H1 (cell line): ENCODE data around the gene ALPP. TPM values are rescaled to one million over a fixed set of nuclear protein-coding genes. Genes with fewer than 3 reads are reported as not detected.

Source experiments
- CTCF ChIA-PET: fragments of 300-600 bp; sonication (Branson Sonifier 250); formaldehyde crosslinking; loops from one replicate; lab custom pipeline; 2021; ENCODE audit not compliant: partially characterized antibody; lab: Charles Lee
- POLR2A ChIA-PET: fragments of 300-600 bp; sonication (Branson Sonifier 250); formaldehyde crosslinking; loops from one replicate; lab custom pipeline; 2021; ENCODE audit warnings: inconsistent platforms; ENCODE audit not compliant: partially characterized antibody; lab: Charles Lee
- DNase-seq, 2 experiments: peaks; one replicate each; pipeline versions ENCODE4 v3.0.0 to v3.0.0-alpha.2; 2010 to 2022; ENCODE audit warnings: low spot score in 2 of 2, low read depth in 1 of 2, mixed read lengths in 1 of 2
- FAIRE-seq: peaks from 2 replicates; lab custom pipeline; 2011; peaks lifted over from hg19 to GRCh38; lab: Jason Lieb, UNC
- H2AFZ ChIP-seq: 2 replicates; pipeline ENCODE4 v1.8.1; 2012; ENCODE audit warnings: low read length, inconsistent platforms
- H2AK5ac ChIP-seq: 2 replicates; pipeline ENCODE4 v1.6.1; 2013; ENCODE audit warnings: low read depth, low read length
- H2BK120ac ChIP-seq: replicated peaks from 2 replicates; pipeline ENCODE3; 2013; ENCODE audit warnings: low read depth, low read length, inconsistent platforms
- H2BK12ac ChIP-seq: 2 replicates; pipeline ENCODE4 v1.6.1; 2013; ENCODE audit warnings: low read depth, low read length
- H2BK15ac ChIP-seq: 2 replicates; pipeline ENCODE4 v1.6.1; 2013; ENCODE audit warnings: low read length
- H2BK20ac ChIP-seq: 2 replicates; pipeline ENCODE4 v1.6.1; 2013; ENCODE audit warnings: low read length
- H2BK5ac ChIP-seq: 2 replicates; pipeline ENCODE4 v1.6.1; 2013; ENCODE audit warnings: low read depth, low read length
- H3K14ac ChIP-seq: 2 replicates; pipeline ENCODE4 v1.6.1; 2013; ENCODE audit warnings: inconsistent platforms; ENCODE audit not compliant: insufficient read length
- H3K18ac ChIP-seq: 2 replicates; pipeline ENCODE4 v1.6.1; 2013; ENCODE audit warnings: low read length; ENCODE audit errors: extremely low read depth
- H3K23ac ChIP-seq: 2 replicates; pipeline ENCODE4 v1.6.1; 2013; ENCODE audit warnings: inconsistent platforms; ENCODE audit not compliant: insufficient read length
- H3K23me2 ChIP-seq: 2 replicates; pipeline ENCODE4 v1.6.1; 2013; ENCODE audit warnings: low read depth, low read length
- H3K27ac ChIP-seq: 2 replicates; pipeline ENCODE4 v1.6.1; 2011; ENCODE audit warnings: low read depth, low read length, inconsistent platforms
- H3K27me3 ChIP-seq, 4 experiments: replicated peaks in 1 of 4; 1 replicate in 1 of 4; 2 replicates in 3 of 4; pipeline versions ENCODE4 v1.6.1 to v1.8.1; 2011 to 2013; ENCODE audit warnings: low read length in 3 of 4, mild to moderate bottlenecking in 3 of 4, inconsistent platforms in 2 of 4, mixed read lengths in 2 of 4, moderate library complexity in 1 of 4; ENCODE audit not compliant: control insufficient read depth in 3 of 4, insufficient read depth in 3 of 4; ENCODE audit errors: extremely low read depth in 1 of 4
- H3K36me3 ChIP-seq, 4 experiments: 2 replicates each; pipeline versions ENCODE4 v1.6.1 to v1.8.1; 2011 to 2013; ENCODE audit warnings: mild to moderate bottlenecking in 4 of 4, low read length in 3 of 4, moderate library complexity in 2 of 4, control low read depth in 1 of 4, inconsistent platforms in 1 of 4; ENCODE audit not compliant: insufficient read depth in 4 of 4, control insufficient read depth in 2 of 4
- H3K4ac ChIP-seq: replicated peaks from 2 replicates; pipeline ENCODE3; 2013; ENCODE audit warnings: low read length, low read depth, mixed read lengths, inconsistent platforms; ENCODE audit not compliant: insufficient read length
- H3K4me1 ChIP-seq, 4 experiments: replicated peaks in 1 of 4; 1 replicate in 1 of 4; 2 replicates in 3 of 4; pipeline versions ENCODE4 v1.6.1 to v1.8.1; 2011 to 2013; ENCODE audit warnings: low read length in 3 of 4, inconsistent platforms in 2 of 4, mixed read lengths in 1 of 4; ENCODE audit not compliant: insufficient read depth in 4 of 4, control insufficient read depth in 3 of 4
- H3K4me2 ChIP-seq, 2 experiments: 2 replicates each; pipeline versions ENCODE4 v1.6.1 to v1.8.1; 2011 to 2013; ENCODE audit warnings: low read depth in 2 of 2, low read length in 2 of 2, control low read depth in 1 of 2, inconsistent platforms in 1 of 2, mild to moderate bottlenecking in 1 of 2; ENCODE audit not compliant: insufficient read depth in 1 of 2
- H3K4me3 ChIP-seq, 4 experiments: fragments of 200-600, 300-600 bp in 1 of 4; sonication (generic), shearing (Covaris generic), sonication (Bioruptor Twin) in 1 of 4; 2 replicates each; pipeline versions ENCODE4 v1.5.1 to v1.8.1; 2011 to 2016; ENCODE audit warnings: low read length in 4 of 4, low read depth in 3 of 4, control low read depth in 2 of 4, inconsistent platforms in 2 of 4, mild to moderate bottlenecking in 2 of 4, mixed read lengths in 1 of 4, moderate library complexity in 1 of 4; ENCODE audit not compliant: insufficient read depth in 2 of 4; ENCODE audit errors: extremely low read depth in 1 of 4
- H3K56ac ChIP-seq: replicated peaks from 2 replicates; pipeline ENCODE3; 2013; ENCODE audit warnings: low read depth, mild to moderate bottlenecking, mixed read lengths, low read length, inconsistent platforms; ENCODE audit not compliant: insufficient read length
- H3K79me1 ChIP-seq: 2 replicates; pipeline ENCODE4 v1.6.1; 2013; ENCODE audit warnings: low read depth, low read length, control low read depth
- H3K79me2 ChIP-seq, 2 experiments: 2 replicates each; pipeline versions ENCODE4 v1.6.1 to v1.8.1; 2012 to 2013; ENCODE audit warnings: low read length in 2 of 2, mild to moderate bottlenecking in 2 of 2, inconsistent platforms in 1 of 2; ENCODE audit not compliant: insufficient read depth in 2 of 2, control insufficient read depth in 1 of 2
- H3K9ac ChIP-seq, 4 experiments: replicated peaks in 1 of 4; 1 replicate in 1 of 4; 2 replicates in 3 of 4; pipeline versions ENCODE4 v1.6.1 to v1.8.1; 2011 to 2013; ENCODE audit warnings: low read depth in 3 of 4, low read length in 3 of 4, control low read depth in 2 of 4, mild to moderate bottlenecking in 2 of 4, moderate library complexity in 2 of 4, inconsistent platforms in 1 of 4; ENCODE audit errors: extremely low read depth in 1 of 4
- H3K9me3 ChIP-seq, 2 experiments: 2 replicates each; pipeline versions ENCODE4 v1.6.1 to v1.8.1; 2012 to 2013; ENCODE audit warnings: mild to moderate bottlenecking in 2 of 2, moderate library complexity in 2 of 2, control low read depth in 1 of 2, inconsistent platforms in 1 of 2, low read depth in 1 of 2, low read length in 1 of 2, mixed read lengths in 1 of 2; ENCODE audit not compliant: insufficient read depth in 2 of 2
- H4K20me1 ChIP-seq, 2 experiments: replicated peaks in 1 of 2; 2 replicates each; pipeline versions ENCODE3 to v1.8.1; 2011 to 2013; ENCODE audit warnings: inconsistent platforms in 2 of 2, low read length in 2 of 2, mild to moderate bottlenecking in 1 of 2; ENCODE audit not compliant: insufficient read depth in 2 of 2, control insufficient read depth in 1 of 2
- H4K5ac ChIP-seq: 2 replicates; pipeline ENCODE4 v1.6.1; 2013; ENCODE audit warnings: low read length, low read depth, mixed read lengths, inconsistent platforms; ENCODE audit not compliant: insufficient read length
- H4K8ac ChIP-seq: 2 replicates; pipeline ENCODE4 v1.8.0; 2013; ENCODE audit warnings: mild to moderate bottlenecking, moderate library complexity, low read length, inconsistent platforms; ENCODE audit not compliant: insufficient read depth; ENCODE audit errors: extremely low read depth
- H4K91ac ChIP-seq: replicated peaks from 2 replicates; pipeline ENCODE3; 2013; ENCODE audit warnings: low read length, mixed read lengths, inconsistent platforms; ENCODE audit not compliant: insufficient read length
- ASH2L ChIP-seq: fragments of 200-600, 300-600 bp; sonication (generic); IDR thresholded peaks from one replicate; pipeline ENCODE4 v1.7.1; 2017; ENCODE audit warnings: low read length
- CHD1 ChIP-seq: IDR thresholded peaks from 2 replicates; pipeline ENCODE4 v1.6.1; 2012; ENCODE audit warnings: low read depth, low read length, improper control_type of control experiment
- FOSL1 ChIP-seq: IDR thresholded peaks from 2 replicates; pipeline ENCODE4 v1.6.1; 2011; ENCODE audit warnings: mild to moderate bottlenecking, low read depth, low read length, moderate library complexity; ENCODE audit not compliant: insufficient read depth
- HDAC6 ChIP-seq: IDR thresholded peaks from one replicate; pipeline ENCODE4 v1.7.1; 2012; ENCODE audit warnings: low read depth, mild to moderate bottlenecking, inconsistent platforms, low read length, moderate library complexity
- MAFK ChIP-seq: IDR thresholded peaks from 2 replicates; pipeline ENCODE4 v1.6.1; 2012; ENCODE audit warnings: low read depth, mild to moderate bottlenecking, improper control_type of control experiment, low read length
- PHF8 ChIP-seq: fragments of 200-600 bp; sonication (generic); conservative IDR thresholded peaks from 2 replicates; pipeline ENCODE4 v1.7.1; 2012; ENCODE audit warnings: low read depth, mild to moderate bottlenecking, inconsistent platforms, low read length, moderate library complexity
- POLR2A ChIP-seq, 2 experiments: IDR thresholded peaks; 1 replicate in 1 of 2; 2 replicates in 1 of 2; pipeline ENCODE4 v1.6.1; 2011; ENCODE audit warnings: low read depth in 2 of 2, low read length in 2 of 2, mild to moderate bottlenecking in 2 of 2; ENCODE audit errors: control extremely low read depth in 1 of 2
- POLR2AphosphoS5 ChIP-seq: IDR thresholded peaks from 2 replicates; pipeline ENCODE4 v1.6.1; 2011; ENCODE audit warnings: low read depth, low read length
- SP4 ChIP-seq: IDR thresholded peaks from 2 replicates; pipeline ENCODE4 v1.6.1; 2012; ENCODE audit warnings: low read length, inconsistent platforms
- TAF1 ChIP-seq: IDR thresholded peaks from 2 replicates; pipeline ENCODE4 v1.6.1; 2011; ENCODE audit warnings: mild to moderate bottlenecking, low read depth, low read length
- YY1 ChIP-seq: IDR thresholded peaks from 2 replicates; pipeline ENCODE4 v1.6.1; 2011; ENCODE audit warnings: low read depth, mild to moderate bottlenecking, low read length
- WGBS, 2 experiments: shearing (Covaris generic) in 1 of 2; methylation state at CpG; one replicate each; pipeline versions ENCODE4 v1.1.6 to v1.1.7; 2013 to 2015; ENCODE audit warnings: low lambda C conversion rate in 2 of 2, mixed read lengths in 2 of 2, inconsistent platforms in 1 of 2, low coverage in 1 of 2, missing lambda C conversion rate in 1 of 2; ENCODE audit not compliant: insufficient replicate concordance in 2 of 2, insufficient coverage in 1 of 2, insufficient read length in 1 of 2; ENCODE audit errors: extremely low coverage in 1 of 2, missing lambda C conversion rate in 1 of 2; 5-methylcytosine and 5-hydroxymethylcytosine counted together
- polyA plus RNA-seq, 7 experiments: library from polyadenylated mRNA; depleted of rRNA in 3 of 7; stranded (reverse) in 5 of 7; unstranded in 2 of 7; fragments of >200 nt in 5 of 7; fragments of 200-250 nt in 2 of 7; gene quantifications; 1 replicate in 5 of 7; 2 replicates in 1 of 7; 4 replicates in 1 of 7; pipeline versions ENCODE4 v1.2.1 to v1.2.3, GENCODE V29; 2011 to 2013; ENCODE audit warnings: missing spikeins in 2 of 7, mixed read lengths in 2 of 7
- total RNA-seq: library from RNA; stranded (reverse); fragmentation: NEBNext Ultra II Directional; extraction: Animal tissue kit (Norgen Biotek cat#: 25700); gene quantifications from 2 replicates; pipeline ENCODE4 v1.2.1, GENCODE V29; 2021
- TF ChIP-seq, protein P1 (sequence below): IDR thresholded peaks from 2 replicates; pipeline ENCODE4 v1.6.1; 2012; ENCODE audit warnings: low read length, inconsistent platforms
- TF ChIP-seq, protein P2 (sequence below): IDR thresholded peaks from 2 replicates; pipeline ENCODE4 v1.6.1; 2011; ENCODE audit warnings: low read depth, mild to moderate bottlenecking, low read length; ENCODE audit not compliant: insufficient read depth

Gene ALPP
- total and polyA plus RNA-seq, 2 of the 8 experiments (the other 6 are each of a cell fraction or from before 2014, with no cell fraction given), result 0.15 TPM

DNA sequence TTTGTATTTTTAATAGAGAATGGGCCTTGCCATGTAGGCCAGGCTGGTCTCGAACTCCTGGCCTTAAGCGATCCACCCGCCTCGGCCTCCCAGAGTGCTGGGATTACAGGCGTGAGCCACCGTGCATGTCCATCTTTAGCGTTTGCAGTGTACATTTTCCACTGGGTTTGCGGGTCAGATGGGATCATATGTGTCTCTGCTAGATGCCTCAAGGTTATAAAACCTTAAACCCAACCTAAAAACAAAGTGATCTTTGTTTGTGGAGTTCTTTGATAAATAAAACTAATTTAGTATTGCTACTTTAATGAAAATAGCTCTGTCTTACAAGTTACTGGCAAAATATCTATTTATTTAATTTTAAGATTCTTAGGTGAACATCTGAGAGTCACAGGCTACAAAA lies 15.0 kb downstream of the ALPP start:
- no peak overlapping the region for H3K56ac ChIP-seq
- no peak overlapping the region for H4K5ac ChIP-seq
- no peak overlapping the region for H3K27ac ChIP-seq
- no peak overlapping the region for H4K91ac ChIP-seq
- H3K18ac ChIP-seq, result no peak overlapping the region
- no peak overlapping the region for H3K4me3 ChIP-seq
- H2BK15ac ChIP-seq, result no peak overlapping the region
- H3K4ac ChIP-seq, result no peak overlapping the region
- H2BK12ac ChIP-seq, result no peak overlapping the region
- peaks cover 0 to 19% (median 17%) of the 10 kb centered on the region in 4 experiments; a peak in 6 of 7 replicates for H3K27me3 ChIP-seq
- no peak for DNase-seq
- H4K8ac ChIP-seq, result no peak overlapping the region
- H4K20me1 ChIP-seq, result no peaks in the 10 kb centered on the region
- no peak overlapping the region for H3K23ac ChIP-seq
- peaks cover 0 to 4% (median 0%) of the 10 kb centered on the region in 4 experiments; a peak in 2 of 8 replicates for H3K36me3 ChIP-seq
- no peak overlapping the region for H3K4me2 ChIP-seq
- H3K9me3 ChIP-seq, result no peaks in the 10 kb centered on the region
- peaks cover 2% of the 10 kb centered on the region; the same call in 1 of the 2 replicates for H3K23me2 ChIP-seq
- no peak overlapping the region for H3K14ac ChIP-seq
- no peak overlapping the region for H2BK120ac ChIP-seq
- no peak overlapping the region for H3K9ac ChIP-seq
- WGBS, 2 experiments, result 90% methylated on average over 8 of the region's 8 CpGs; no CpG with 5 or more reads in 1 of the 2 experiments
- POLR2A ChIA-PET, result interaction anchor here (0.8 to 1.4 kb wide), 3 partner anchors 20 to 28 kb away, joined by 3 to 5 read pairs (median 4); no protein-coding TSS in a partner anchor
- H2BK20ac ChIP-seq, result no peak overlapping the region
- FAIRE-seq, result no peak
- no peaks in the 10 kb centered on the region for H3K79me1 ChIP-seq
- no peak overlapping the region for H2BK5ac ChIP-seq
- no peaks in the 10 kb centered on the region for H3K79me2 ChIP-seq
- no peak overlapping the region for H2AK5ac ChIP-seq
- CTCF ChIA-PET, result interaction anchor here (0.7 to 1.5 kb wide), 7 partner anchors 17 to 75 kb away, joined by 3 to 7 read pairs (median 3); no protein-coding TSS in a partner anchor
- H2AFZ ChIP-seq, result no peak overlapping the region
- peaks cover 0 to 9% (median 3%) of the 10 kb centered on the region in 4 experiments; a peak in 4 of 7 replicates for H3K4me1 ChIP-seq
- TF ChIP-seq POLR2A (IDR thresholded peaks at IDR 0.05; ENCODE audit: control extremely low read depth in 1 of 2, low read depth in 2 of 2, low read length in 2 of 2), result no peak
- TF ChIP-seq MAFK, result no peak
- no peak for TF ChIP-seq SP4
- TF ChIP-seq YY1, result no peak
- TF ChIP-seq FOSL1, result no peak
- TF ChIP-seq HDAC6, result no peak
- no peak for TF ChIP-seq TAF1
- TF ChIP-seq, protein P1, sequence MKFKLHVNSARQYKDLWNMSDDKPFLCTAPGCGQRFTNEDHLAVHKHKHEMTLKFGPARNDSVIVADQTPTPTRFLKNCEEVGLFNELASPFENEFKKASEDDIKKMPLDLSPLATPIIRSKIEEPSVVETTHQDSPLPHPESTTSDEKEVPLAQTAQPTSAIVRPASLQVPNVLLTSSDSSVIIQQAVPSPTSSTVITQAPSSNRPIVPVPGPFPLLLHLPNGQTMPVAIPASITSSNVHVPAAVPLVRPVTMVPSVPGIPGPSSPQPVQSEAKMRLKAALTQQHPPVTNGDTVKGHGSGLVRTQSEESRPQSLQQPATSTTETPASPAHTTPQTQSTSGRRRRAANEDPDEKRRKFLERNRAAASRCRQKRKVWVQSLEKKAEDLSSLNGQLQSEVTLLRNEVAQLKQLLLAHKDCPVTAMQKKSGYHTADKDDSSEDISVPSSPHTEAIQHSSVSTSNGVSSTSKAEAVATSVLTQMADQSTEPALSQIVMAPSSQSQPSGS, result no peak
- TF ChIP-seq, protein P2, sequence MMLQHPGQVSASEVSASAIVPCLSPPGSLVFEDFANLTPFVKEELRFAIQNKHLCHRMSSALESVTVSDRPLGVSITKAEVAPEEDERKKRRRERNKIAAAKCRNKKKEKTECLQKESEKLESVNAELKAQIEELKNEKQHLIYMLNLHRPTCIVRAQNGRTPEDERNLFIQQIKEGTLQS, result no peak
- TF ChIP-seq PHF8, result no peak
- no peak for TF ChIP-seq ASH2L
- TF ChIP-seq CHD1, result no peak
- no peak for TF ChIP-seq POLR2AphosphoS5
